Endodermal cell (in vitro differentiated cells): ENCODE measurements around the gene AKAP12. TPM values are rescaled to one million over a fixed set of nuclear protein-coding genes. Genes with fewer than 3 reads are reported as not detected.

Experiments used
- DNase-seq: peaks from one replicate; pipeline ENCODE4 v3.0.0-alpha.2; 2017
- H3K27ac ChIP-seq: 2 replicates; pipeline ENCODE4 v1.5.1; 2013; ENCODE audit warnings: mild to moderate bottlenecking, low read depth, low read length, moderate library complexity
- H3K27me3 ChIP-seq: 2 replicates; pipeline ENCODE4 v1.6.1; 2013; ENCODE audit warnings: mild to moderate bottlenecking, low read length, moderate library complexity; ENCODE audit not compliant: insufficient read depth, control insufficient read depth, poor library complexity, severe bottlenecking
- H3K36me3 ChIP-seq: 2 replicates; pipeline ENCODE4 v1.7.0; 2013; ENCODE audit warnings: mild to moderate bottlenecking, low read length, moderate library complexity; ENCODE audit not compliant: control insufficient read depth, insufficient read depth
- H3K4me1 ChIP-seq: one replicate; pipeline ENCODE4 v1.7.0; 2013; ENCODE audit warnings: low read length; ENCODE audit not compliant: control insufficient read depth, insufficient read depth
- H3K4me3 ChIP-seq: 2 replicates; pipeline ENCODE4 v1.5.1; 2013; ENCODE audit warnings: mild to moderate bottlenecking, low read length, moderate library complexity
- H3K9ac ChIP-seq: 2 replicates; pipeline ENCODE4 v1.6.1; 2013; ENCODE audit warnings: mild to moderate bottlenecking, low read length, moderate library complexity; ENCODE audit not compliant: poor library complexity, severe bottlenecking; ENCODE audit errors: extremely low read depth
- H3K9me3 ChIP-seq: 2 replicates; pipeline ENCODE4 v1.6.1; 2013; ENCODE audit warnings: mild to moderate bottlenecking, low read length, moderate library complexity; ENCODE audit not compliant: control insufficient read depth
- H3K27ac Mint-ChIP-seq: 2 replicates; pipeline ENCODE4 v1.8.0; 2020; ENCODE audit warnings: mixed read lengths
- H3K27me3 Mint-ChIP-seq: 2 replicates; pipeline ENCODE4 v1.8.0; 2021; ENCODE audit warnings: mild to moderate bottlenecking, mixed read lengths; ENCODE audit not compliant: insufficient read depth
- H3K36me3 Mint-ChIP-seq: 2 replicates; pipeline ENCODE4 v1.8.0; 2020; ENCODE audit warnings: low read depth, mixed read lengths
- H3K4me1 Mint-ChIP-seq: 2 replicates; pipeline ENCODE4 v1.8.0; 2020; ENCODE audit warnings: mixed read lengths
- H3K4me3 Mint-ChIP-seq: 2 replicates; pipeline ENCODE4 v1.8.0; 2020; ENCODE audit warnings: mild to moderate bottlenecking, moderate library complexity, mixed read lengths
- H3K9me3 Mint-ChIP-seq: 2 replicates; pipeline ENCODE4 v1.8.0; 2020; ENCODE audit warnings: mild to moderate bottlenecking, mixed read lengths
- CTCF ChIP-seq: fragments of 200-600 bp; sonication (generic); conservative IDR thresholded peaks from 2 replicates; pipeline ENCODE4 v1.5.0; 2021; ENCODE audit warnings: antibody characterized with exemption, mild to moderate bottlenecking
- WGBS, 2 experiments: methylation state at CpG; one replicate each; pipeline versions ENCODE4 v1.1.5 to v1.1.7; 2013; ENCODE audit warnings: missing lambda C conversion rate in 2 of 2, mixed read lengths in 1 of 2; ENCODE audit not compliant: insufficient coverage in 1 of 2, insufficient read length in 1 of 2; 5-methylcytosine and 5-hydroxymethylcytosine counted together
- total RNA-seq, 2 donors: library from RNA; stranded (reverse); fragmentation: NEBNext Ultra II Directional in 1 of 2; extraction: Animal tissue kit (Norgen Biotek cat#: 25700) in 1 of 2; gene quantifications; 2 replicates in 1 of 2; 3 replicates in 1 of 2; pipeline ENCODE4 v1.2.1, GENCODE V29; 2021

Gene AKAP12
- total RNA-seq, 2 donors from 2014 or later = 27.3 to 33.3 TPM

GRCh38 chr6:151387175-151387970 lies 147.6 kb downstream of the AKAP12 start:
- no peaks in the 10 kb centered on the region for H3K9me3 ChIP-seq
- WGBS, 2 experiments = 92 to 96% methylated on average over 9 to 10 of the region's 11 CpGs
- H3K36me3 ChIP-seq = peaks cover 12% of the 10 kb centered on the region
- Mint-ChIP-seq H3K9me3 (no peaks in the 10 kb centered on the region), H3K4me1 (peaks cover 27% of the 10 kb centered on the region), H3K27ac (peak overlapping the region; percentile 76), H3K27me3 (no peaks in the 10 kb centered on the region), H3K36me3 (peaks cover 11% of the 10 kb centered on the region), H3K4me3 (no peak overlapping the region)
- no peak overlapping the region for H3K9ac ChIP-seq
- H3K27me3 ChIP-seq = no peaks in the 10 kb centered on the region
- no peak for DNase-seq
- peaks cover 4% of the 10 kb centered on the region for H3K4me1 ChIP-seq
- no peak for TF ChIP-seq CTCF
- no peak overlapping the region for H3K4me3 ChIP-seq
- H3K27ac ChIP-seq = no peak overlapping the region

- Mint-ChIP-seq H3K4me3 (no peak overlapping the region), H3K4me1 (peaks cover 36% of the 10 kb centered on the region), H3K9me3 (no peaks in the 10 kb centered on the region), H3K27ac (no peak overlapping the region), H3K36me3 (peaks cover 14% of the 10 kb centered on the region), H3K27me3 (no peaks in the 10 kb centered on the region)
- no peak overlapping the region for H3K9ac ChIP-seq
- H3K36me3 ChIP-seq = peaks cover 20% of the 10 kb centered on the region
- H3K4me1 ChIP-seq = peaks cover 4% of the 10 kb centered on the region
- H3K4me3 ChIP-seq = no peak overlapping the region
- no peaks in the 10 kb centered on the region for H3K27me3 ChIP-seq
- no peak overlapping the region for H3K27ac ChIP-seq
- 98% methylated on average over 2 of the region's 2 CpGs; no CpG with 5 or more reads in 1 of the 2 experiments for WGBS, 2 experiments
- no peaks in the 10 kb centered on the region for H3K9me3 ChIP-seq
- DNase-seq = no peak
- no peak for TF ChIP-seq CTCF
Measured at GRCh38 chr6:151388236-151388635, 148.5 kb downstream of the AKAP12 start.

- Histone ChIP-seq H3K27ac (peak overlapping the region; percentile 100), H3K9me3 (no peaks in the 10 kb centered on the region), H3K27me3 (no peaks in the 10 kb centered on the region), H3K36me3 (peaks cover 27% of the 10 kb centered on the region), H3K4me1 (peaks cover 4% of the 10 kb centered on the region), H3K9ac (peak overlapping the region; percentile 96), H3K4me3 (peak overlapping the region; percentile 92)
- DNase-seq = no peak
- TF ChIP-seq CTCF = no peak
- no peaks in the 10 kb centered on the region for H3K9me3 Mint-ChIP-seq
- peak overlapping the region; percentile 81 for H3K4me3 Mint-ChIP-seq
- peaks cover 18% of the 10 kb centered on the region for H3K36me3 Mint-ChIP-seq
- peak overlapping the region; percentile 92 for H3K27ac Mint-ChIP-seq
- no peaks in the 10 kb centered on the region for H3K27me3 Mint-ChIP-seq
- H3K4me1 Mint-ChIP-seq = peaks cover 39% of the 10 kb centered on the region
- WGBS, 2 experiments = 35 to 48% methylated on average over 11 to 12 of the region's 12 CpGs
Measured at GRCh38 chr6:151388997-151389617, 149.3 kb downstream of the AKAP12 start.
